Parathyroid adenoma (tissue), 2 donors: ENCODE results near the gene GCSAM.

Source experiments
- H2AFZ ChIP-seq: fragments of 300-600 bp; sonication (generic); one replicate; pipeline ENCODE4 v1.7.0; 2017; ENCODE audit warnings: antibody characterized with exemption, mild to moderate bottlenecking
- H3K27ac ChIP-seq: fragments of 300-600 bp; sonication (generic); one replicate; pipeline ENCODE4 v1.7.0; 2017
- H3K27me3 ChIP-seq: fragments of 300-600 bp; sonication (generic); one replicate; pipeline ENCODE4 v1.7.0; 2017; ENCODE audit warnings: low read length; ENCODE audit not compliant: control insufficient read depth, insufficient read depth
- H3K36me3 ChIP-seq: fragments of 300-600 bp; sonication (generic); one replicate; pipeline ENCODE4 v1.7.0; 2017; ENCODE audit warnings: low read length; ENCODE audit not compliant: control insufficient read depth, insufficient read depth
- H3K4me1 ChIP-seq: fragments of 300-600 bp; sonication (generic); one replicate; pipeline ENCODE4 v1.7.0; 2017; ENCODE audit warnings: control low read depth
- H3K4me2 ChIP-seq: fragments of 300-600 bp; sonication (generic); one replicate; pipeline ENCODE4 v1.7.0; 2017; ENCODE audit warnings: low read length
- H3K4me3 ChIP-seq: fragments of 300-600 bp; sonication (generic); one replicate; pipeline ENCODE4 v1.7.0; 2017; ENCODE audit warnings: low read depth, low read length
- H3K79me2 ChIP-seq: fragments of 300-600 bp; sonication (generic); one replicate; pipeline ENCODE4 v1.7.0; 2017; ENCODE audit warnings: control low read depth
- H3K9ac ChIP-seq: fragments of 300-600 bp; sonication (generic); one replicate; pipeline ENCODE4 v1.7.0; 2017; ENCODE audit warnings: mild to moderate bottlenecking
- H3K9me3 ChIP-seq: fragments of 300-600 bp; sonication (generic); one replicate; pipeline ENCODE4 v1.7.0; 2017; ENCODE audit warnings: low read length; ENCODE audit not compliant: control insufficient read depth
- CTCF ChIP-seq: fragments of 300-600 bp; sonication (generic); IDR thresholded peaks from one replicate; pipeline ENCODE4 v1.7.0; 2017; ENCODE audit warnings: antibody characterized with exemption, mild to moderate bottlenecking
- donor health status: primary hyperparathyroidism.

Gene GCSAM

DNA sequence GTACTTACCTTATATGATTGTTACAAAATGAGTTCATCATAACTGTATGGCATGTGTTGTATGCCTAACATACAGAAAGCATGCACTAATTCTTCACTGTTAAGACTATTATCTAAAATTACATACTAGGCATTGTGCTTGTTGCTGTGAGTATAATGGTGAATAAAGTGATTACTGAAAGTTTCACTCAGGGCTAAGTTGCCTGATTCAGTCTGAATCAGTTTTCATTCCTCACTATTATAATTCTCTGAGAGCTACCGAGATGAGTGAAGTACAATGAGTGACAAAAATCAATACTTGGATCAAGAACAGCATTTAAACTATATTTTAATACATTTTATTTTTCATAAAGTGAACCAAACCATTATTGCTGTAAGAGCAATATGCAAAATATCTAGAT lies 7.5 kb upstream of the GCSAM start:
- no peak overlapping the region for H3K27ac ChIP-seq
- H3K9ac ChIP-seq, result no peak overlapping the region
- H3K4me2 ChIP-seq, result no peak overlapping the region
- H3K4me3 ChIP-seq, result no peak overlapping the region
- no peak overlapping the region for H2AFZ ChIP-seq
- no peaks in the 10 kb centered on the region for H3K4me1 ChIP-seq
- no peaks in the 10 kb centered on the region for H3K79me2 ChIP-seq
- no peaks in the 10 kb centered on the region for H3K36me3 ChIP-seq
- H3K9me3 ChIP-seq, result no peaks in the 10 kb centered on the region
- H3K27me3 ChIP-seq, result no peaks in the 10 kb centered on the region
- no peak for TF ChIP-seq CTCF

GRCh38 chr3:112138219-112138969 lies 5.3 kb upstream of the GCSAM start:
- Histone ChIP-seq H3K27ac (no peak overlapping the region), H3K27me3 (no peaks in the 10 kb centered on the region), H3K4me3 (no peak overlapping the region), H3K4me2 (no peak overlapping the region), H2AFZ (no peak overlapping the region), H3K4me1 (no peaks in the 10 kb centered on the region), H3K79me2 (no peaks in the 10 kb centered on the region), H3K36me3 (no peaks in the 10 kb centered on the region), H3K9ac (no peak overlapping the region), H3K9me3 (no peaks in the 10 kb centered on the region)
- no peak for TF ChIP-seq CTCF

GRCh38 chr3:112137781-112138180 lies 4.7 kb upstream of the GCSAM start:
- no peak for TF ChIP-seq CTCF
- H3K27ac ChIP-seq, result no peak overlapping the region

GRCh38 chr3:112136959-112137693 lies 4.1 kb upstream of the GCSAM start:
- Histone ChIP-seq H3K79me2 (no peaks in the 10 kb centered on the region), H3K9ac (no peak overlapping the region), H3K27me3 (no peaks in the 10 kb centered on the region), H3K4me1 (no peaks in the 10 kb centered on the region), H3K9me3 (no peaks in the 10 kb centered on the region), H3K27ac (no peak overlapping the region), H2AFZ (no peak overlapping the region), H3K4me2 (no peak overlapping the region), H3K36me3 (no peaks in the 10 kb centered on the region), H3K4me3 (no peak overlapping the region)
- no peak for TF ChIP-seq CTCF

More at GRCh38 chr3:112137781-112138180, 4.7 kb upstream of the GCSAM start:
- no peaks in the 10 kb centered on the region for H3K9me3 ChIP-seq
- no peaks in the 10 kb centered on the region for H3K27me3 ChIP-seq
- no peak overlapping the region for H3K9ac ChIP-seq
- no peaks in the 10 kb centered on the region for H3K4me1 ChIP-seq
- H3K36me3 ChIP-seq, result no peaks in the 10 kb centered on the region
- H3K4me3 ChIP-seq, result no peak overlapping the region
- no peak overlapping the region for H2AFZ ChIP-seq
- no peak overlapping the region for H3K4me2 ChIP-seq
- no peaks in the 10 kb centered on the region for H3K79me2 ChIP-seq
